ENCODE measurements around the gene DTNB.

DNA sequence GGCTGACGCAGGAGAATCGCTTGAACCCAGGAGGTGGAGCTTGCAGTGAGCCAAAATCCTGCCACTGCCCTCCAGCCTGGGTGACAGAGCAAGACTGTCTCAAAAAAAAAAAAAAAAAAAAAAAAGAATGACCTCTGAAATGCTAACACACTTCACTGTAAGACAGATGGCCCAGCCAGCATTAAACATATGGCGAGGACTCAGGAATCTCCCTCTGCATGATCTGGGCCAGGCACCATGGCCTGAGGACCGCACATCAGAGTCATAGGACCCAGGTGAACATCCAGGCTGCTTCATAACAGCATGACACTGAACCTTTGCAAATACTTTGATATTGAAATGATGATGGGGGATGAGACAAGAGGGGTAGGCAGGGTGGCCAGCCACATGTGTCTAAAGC lies 275.6 kb downstream of the DTNB start:
- TF ChIP-seq EZH2 (IDR thresholded peaks at IDR 0.05) (no peak), POLR2AphosphoS5 (IDR thresholded peaks at IDR 0.05; ENCODE audit: borderline replicate concordance, low read depth, low read length) (no peak)
